K562 (cell line): ENCODE measurements around the gene ARFGAP3. TPM values are rescaled to one million over a fixed set of nuclear protein-coding genes. Genes with fewer than 3 reads are reported as not detected.

ENCODE experiments used
- ATAC-seq: fragments of 200-7000 bp; cut with Tn5 transposase; 3 replicates; pipeline ENCODE4 v1.9.1; 2020; ENCODE audit warnings: moderate library complexity
- BruUV-seq: library from RNA; stranded (reverse); fragments of 400-500 nt; replicated peaks from 2 replicates; lab custom pipeline; 2021; lab: Mats Ljungman, UMichigan
- CTCF ChIA-PET: fragments of 300-600 bp; formaldehyde crosslinking; extraction: SDS; loops from one replicate; lab custom pipeline; 2021; ENCODE audit warnings: low intra/inter-chr PET ratio; lab: Yijun Ruan, JAX
- POLR2A ChIA-PET: fragments of 300-600, 350-650 bp; sonication (Branson Sonifier 250); formaldehyde crosslinking; extraction: SDS; loops from one replicate; lab custom pipeline; 2021; ENCODE audit warnings: antibody characterized with exemption, inconsistent platforms; lab: Yijun Ruan, JAX
- DNase-seq, 4 experiments: peaks; one replicate each; pipeline versions ENCODE4 v3.0.0 to v3.0.0-alpha.2; 2011 to 2018; ENCODE audit warnings: low spot score in 3 of 4, mixed read lengths in 3 of 4; ENCODE audit errors: extremely low read depth in 1 of 4
- FAIRE-seq: peaks from 2 replicates; lab custom pipeline; 2011; peaks lifted over from hg19 to GRCh38; lab: Jason Lieb, UNC
- H2AFZ ChIP-seq: 2 replicates; pipeline ENCODE4 v1.6.0; 2011; ENCODE audit warnings: low read depth, low read length, control low read depth, inconsistent platforms
- H3K27ac ChIP-seq: fragments of 200-600 bp; 3 replicates; pipeline ENCODE4 v1.8.0; 2011; ENCODE audit warnings: low read depth, mild to moderate bottlenecking, control low read depth, inconsistent platforms, low read length, moderate library complexity, mixed read lengths; ENCODE audit errors: extremely low read depth
- H3K27me3 ChIP-seq, 2 experiments: fragments of 300-600 bp in 1 of 2; 2 replicates in 1 of 2; 3 replicates in 1 of 2; pipeline versions ENCODE4 v1.6.0 to v1.8.0; 2011; ENCODE audit warnings: inconsistent platforms in 2 of 2, low read length in 2 of 2, mild to moderate bottlenecking in 1 of 2, mixed read lengths in 1 of 2, moderate library complexity in 1 of 2; ENCODE audit not compliant: control insufficient read depth in 2 of 2, insufficient read depth in 2 of 2
- H3K36me3 ChIP-seq: fragments of 300-600 bp; 3 replicates; pipeline ENCODE4 v1.8.0; 2011; ENCODE audit warnings: mild to moderate bottlenecking, low read length, inconsistent platforms; ENCODE audit not compliant: control insufficient read depth, insufficient read depth
- H3K4me1 ChIP-seq, 2 experiments: fragments of 200-600 bp in 1 of 2; replicated peaks in 1 of 2; 2 replicates in 1 of 2; 3 replicates in 1 of 2; pipeline versions ENCODE4 v1.5.1 to v1.8.0; 2011; ENCODE audit warnings: inconsistent platforms in 2 of 2, low read length in 2 of 2, mild to moderate bottlenecking in 1 of 2, mixed read lengths in 1 of 2, moderate library complexity in 1 of 2; ENCODE audit not compliant: control insufficient read depth in 2 of 2, insufficient read depth in 2 of 2
- H3K4me2 ChIP-seq: 2 replicates; pipeline ENCODE4 v1.6.1; 2011; ENCODE audit warnings: low read length, control low read depth, inconsistent platforms, mixed read lengths; ENCODE audit not compliant: insufficient read depth
- H3K4me3 ChIP-seq: fragments of 200-600 bp; sonication (generic), shearing (Covaris generic); 2 replicates; pipeline ENCODE4 v1.5.1; 2016; ENCODE audit warnings: control low read depth, inconsistent platforms
- H3K79me2 ChIP-seq: fragments of 200-600 bp; 3 replicates; pipeline ENCODE4 v1.8.0; 2011; ENCODE audit warnings: low read length, inconsistent platforms; ENCODE audit not compliant: control insufficient read depth, insufficient read depth
- H3K9ac ChIP-seq, 2 experiments: 2 replicates each; pipeline versions ENCODE4 v1.6.0 to v1.6.1; 2011; ENCODE audit warnings: low read depth in 2 of 2, low read length in 2 of 2, control low read depth in 1 of 2, inconsistent platforms in 1 of 2, mild to moderate bottlenecking in 1 of 2, mixed read lengths in 1 of 2; ENCODE audit not compliant: insufficient read depth in 1 of 2
- H3K9me1 ChIP-seq: one replicate; pipeline ENCODE4 v1.6.0; 2011; ENCODE audit warnings: inconsistent platforms, mild to moderate bottlenecking, low read length, moderate library complexity; ENCODE audit not compliant: control insufficient read depth, insufficient read depth
- H3K9me3 ChIP-seq: replicated peaks from 2 replicates; pipeline ENCODE4 v1.5.1; 2011; ENCODE audit warnings: low read depth, low read length, inconsistent platforms; ENCODE audit not compliant: control insufficient read depth, insufficient read depth
- H4K20me1 ChIP-seq: replicated peaks from 2 replicates; pipeline ENCODE4 v1.6.1; 2011; ENCODE audit warnings: low read length, inconsistent platforms, mixed read lengths; ENCODE audit not compliant: control insufficient read depth, insufficient read depth
- EGR1 ChIP-seq: fragments of 450-650 bp; conservative IDR thresholded peaks from 2 replicates; pipeline ENCODE4 v1.6.1; 2017; ENCODE audit warnings: mild to moderate bottlenecking
- HMBOX1 ChIP-seq: sonication (generic); IDR thresholded peaks from 2 replicates; pipeline ENCODE4 v1.6.1; 2016
- KDM1A ChIP-seq, 2 experiments: fragments of 450-650 bp; IDR thresholded peaks; 2 replicates each; pipeline ENCODE4 v1.6.1; 2016; ENCODE audit warnings: mild to moderate bottlenecking in 2 of 2
- MEIS2 ChIP-seq: fragments of 450-650 bp; IDR thresholded peaks from 2 replicates; pipeline ENCODE4 v1.6.1; 2014; ENCODE audit warnings: mild to moderate bottlenecking; ENCODE audit not compliant: partially characterized antibody
- POLR2G ChIP-seq: fragments of 200-400 bp; formaldehyde crosslinking; IDR thresholded peaks from 2 replicates; pipeline ENCODE4 v1.6.1; 2017; ENCODE audit warnings: low read depth, mild to moderate bottlenecking, antibody characterized with exemption, low read length, moderate library complexity
- RBM25 ChIP-seq: fragments of 200-400 bp; formaldehyde crosslinking; IDR thresholded peaks from 2 replicates; pipeline ENCODE4 v1.6.1; 2018; ENCODE audit warnings: low read length, low read depth, moderate library complexity; ENCODE audit not compliant: severe bottlenecking
- WGBS: fragments of 100-300 bp; shearing (Covaris generic); methylation state at CpG from one replicate; pipeline ENCODE4 v1.1.6; 2016; ENCODE audit warnings: low coverage, mixed read lengths; ENCODE audit not compliant: insufficient coverage; ENCODE audit errors: missing lambda C conversion rate; 5-methylcytosine and 5-hydroxymethylcytosine counted together
- in situ Hi-C: fragments of 300-500 bp; cut with MboI; formaldehyde crosslinking; loops from 4 replicates; pipeline ENCODE4 v1.15.0; 2018; ENCODE audit warnings: inconsistent platforms, mixed read lengths
- intact Hi-C: fragments of 100-400 bp; cut with micrococcal nuclease; formaldehyde crosslinking; loops from 2 replicates; pipeline ENCODE4 v1.14.2; 2022
- polyA plus RNA-seq, 8 experiments: library from polyadenylated mRNA; depleted of rRNA in 4 of 8; stranded (reverse) in 5 of 8; unstranded in 3 of 8; fragments of >200 nt; fragmentation: Nextera tagmentation in 2 of 8; fragmentation: Illumina TruSeq in 1 of 8; extraction: Ambion mirVana in 2 of 8; extraction: Trizol in 1 of 8; gene quantifications; 2 replicates each; pipeline versions ENCODE4 v1.2.1 to v1.2.3, GENCODE V29; 2011 to 2014; ENCODE audit warnings: inconsistent platforms in 1 of 8, missing spikeins in 1 of 8
- total RNA-seq, 7 experiments: library from RNA; depleted of rRNA in 6 of 7; stranded (reverse); fragments of >200 nt in 6 of 7; fragmentation: Illumina TruSeq in 2 of 7; extraction: Trizol in 2 of 7; gene quantifications; 2 replicates each; pipeline versions ENCODE4 v1.2.1 to v1.2.3, GENCODE V29; 2011 to 2021; ENCODE audit warnings: low replicate concordance in 1 of 7

Gene ARFGAP3
- total and polyA plus RNA-seq, 9 of the 15 experiments (the other 6 are each of a cell fraction or from before 2014, with no cell fraction given) = 14.2 to 31.9 (median 22.7) TPM

- Histone ChIP-seq H3K4me1 (no peaks in the 10 kb centered on the region), H3K4me3 (no peak overlapping the region), H2AFZ (no peak overlapping the region), H3K9me1 (no peaks in the 10 kb centered on the region), H4K20me1 (no peaks in the 10 kb centered on the region; the same call in 1 of the 2 replicates), H3K79me2 (no peaks in the 10 kb centered on the region), H3K36me3 (0 out of 3 replicates have a peak, but pooled peaks cover 4% of the 10 kb centered on the region), H3K9me3 (no peaks in the 10 kb centered on the region), H3K27ac (no peak overlapping the region), H3K27me3 (no peaks in the 10 kb centered on the region), H3K4me2 (no peak overlapping the region), H3K9ac (no peak overlapping the region)
- CTCF ChIA-PET = no interaction called here
- no peak for TF ChIP-seq EGR1
- no peak for TF ChIP-seq KDM1A (IDR thresholded peaks at IDR 0.05)
- peak; percentile 22 for TF ChIP-seq MEIS2
- DNase-seq (no peak), FAIRE-seq (no peak), ATAC-seq (no peak)
- POLR2A ChIA-PET = interaction anchor here (1.0 kb wide), 1 partner anchor 27 kb away, joined by 3 read pairs; no protein-coding TSS in a partner anchor
- no TSS peak for BruUV-seq
- intact Hi-C loops = no loop called here
- 51% methylated on average over 7 of the region's 7 CpGs for WGBS
- in situ Hi-C loops = no loop called here
These were observed 38.0 kb upstream of the ARFGAP3 start for GRCh38 chr22:42895087-42895486.

- Histone ChIP-seq H3K4me3 (no peak overlapping the region), H4K20me1 (peaks cover under 1% of the 10 kb centered on the region; the same call in 1 of the 2 replicates), H3K4me2 (no peak overlapping the region), H3K9ac (no peak overlapping the region; a peak in 1 of 4 replicates), H3K4me1 (no peaks in the 10 kb centered on the region), H3K36me3 (peaks cover 14% of the 10 kb centered on the region; the same call in 2 of the 3 replicates), H3K27me3 (no peaks in the 10 kb centered on the region), H3K79me2 (no peaks in the 10 kb centered on the region), H2AFZ (no peak overlapping the region), H3K9me1 (no peaks in the 10 kb centered on the region), H3K27ac (no peak overlapping the region), H3K9me3 (no peaks in the 10 kb centered on the region)
- BruUV-seq = no TSS peak
- TF ChIP-seq RBM25 (peak; percentile 12), POLR2G (0 out of 2 replicates have a peak, but pooled peaks have one; percentile 31), HMBOX1 (no peak)
- in situ Hi-C loops (no loop called here), intact Hi-C loops (no loop called here)
- CTCF ChIA-PET = no interaction called here
- POLR2A ChIA-PET = interaction anchor here (0.6 to 1.6 kb wide), 3 partner anchors 11 to 254 kb away, joined by 3 to 4 read pairs (median 3); no protein-coding TSS in a partner anchor
- no peak for FAIRE-seq
- DNase-seq = no peak
- 91% methylated on average over 17 of the region's 25 CpGs for WGBS
- no peak for ATAC-seq
These were observed 36.5 kb upstream of the ARFGAP3 start for GRCh38 chr22:42893371-42894150.
